ENCODE data around the gene TOR2A.
"Not testable (repeated sequence)": the region's sequence is repeated elsewhere in the genome, so short reads cannot be mapped to it uniquely, and the experiment has no call there.

The TOR2A gene

GRCh38 chr9:127761061-127761460 is 26.0 kb upstream of the TOR2A start:
- no peak for TF ChIP-seq CTCF (IDR thresholded peaks at IDR 0.05; ENCODE audit: low read depth, low read length, missing control alignments)
- no peak for DNase-seq (ENCODE audit: extremely low read depth, low read depth)
- no peak overlapping the region for H3K4me3 ChIP-seq (replicated peaks; ENCODE audit: low read depth, low read length)

DNA sequence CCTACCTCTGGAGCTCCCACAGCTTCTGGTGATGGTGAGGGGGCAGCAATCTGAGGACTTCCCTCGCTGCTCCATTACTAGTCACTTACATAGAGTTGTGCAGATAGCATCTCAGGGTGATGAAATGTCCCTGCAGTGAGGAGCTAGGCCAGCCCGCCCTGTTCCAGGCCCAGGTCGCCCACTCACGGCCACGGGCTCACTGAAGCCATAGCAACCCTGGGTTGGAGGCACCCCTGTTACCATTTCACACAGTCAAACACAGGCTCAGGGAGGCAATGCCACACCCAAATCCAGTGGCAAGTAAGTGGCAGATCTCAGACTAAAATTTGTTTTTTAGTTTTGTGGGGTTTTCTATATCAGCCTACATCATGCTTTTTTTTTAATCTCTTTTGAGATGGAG is 23.7 kb upstream of the TOR2A start:
- no peak overlapping the region for H3K4me3 ChIP-seq (replicated peaks; ENCODE audit: low read depth, low read length)
- no peak for DNase-seq (ENCODE audit: extremely low read depth, low read depth)
- no peak for TF ChIP-seq CTCF (IDR thresholded peaks at IDR 0.05; ENCODE audit: low read depth, low read length, missing control alignments)

DNA sequence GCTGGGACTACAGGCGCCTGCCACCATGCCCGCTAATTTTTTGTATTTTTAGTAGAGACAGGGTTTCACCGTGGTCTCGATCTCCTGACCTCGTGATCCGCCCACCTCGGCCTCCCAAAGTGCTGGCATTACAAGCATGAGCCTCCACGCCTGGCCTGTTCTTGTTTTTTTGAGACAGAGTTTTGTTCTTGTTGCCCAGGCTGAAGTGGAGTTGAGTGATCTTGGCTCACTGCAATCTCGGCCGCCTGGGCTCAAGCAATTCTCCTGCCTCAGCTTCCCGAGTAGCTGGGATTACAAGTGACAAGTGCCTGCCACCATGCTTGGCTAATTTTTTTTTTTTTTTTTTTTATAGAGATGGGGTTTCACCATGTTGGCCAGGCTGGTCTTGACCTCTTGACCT is 21.7 kb upstream of the TOR2A start:
- H3K4me3 ChIP-seq (replicated peaks; ENCODE audit: low read depth, low read length); DNase-seq (ENCODE audit: extremely low read depth, low read depth): not testable (repeated sequence)

DNA sequence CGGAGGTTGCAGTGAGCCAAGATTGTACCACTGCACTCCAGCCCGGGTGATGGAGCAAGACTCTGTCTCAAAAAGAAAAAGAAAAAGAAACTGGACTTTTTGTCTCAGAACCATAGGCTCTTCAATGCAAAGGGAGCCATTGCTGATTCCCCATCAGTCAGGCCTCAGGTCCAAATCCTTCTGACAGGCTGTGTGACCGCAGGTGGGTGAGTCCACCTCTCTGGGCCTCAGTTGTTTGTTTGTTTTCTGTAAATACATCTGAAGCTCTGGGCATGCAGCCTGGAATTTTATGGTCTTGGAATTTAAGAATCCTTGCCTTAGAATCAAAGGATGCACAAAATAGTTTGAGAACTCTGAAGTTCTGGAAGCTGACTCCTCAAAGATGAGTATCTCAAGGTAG is 21.1 kb upstream of the TOR2A start:
- TF ChIP-seq CTCF (IDR thresholded peaks at IDR 0.05; ENCODE audit: low read depth, low read length, missing control alignments): no peak
- DNase-seq (ENCODE audit: extremely low read depth, low read depth): no peak
- H3K4me3 ChIP-seq (replicated peaks; ENCODE audit: low read depth, low read length): no peak overlapping the region

GRCh38 chr9:127755061-127756060 is 20.3 kb upstream of the TOR2A start:
- no peak overlapping the region for H3K4me3 ChIP-seq (replicated peaks; ENCODE audit: low read depth, low read length)
- no peak for TF ChIP-seq CTCF (IDR thresholded peaks at IDR 0.05; ENCODE audit: low read depth, low read length, missing control alignments)
- no peak for DNase-seq (ENCODE audit: extremely low read depth, low read depth)

GRCh38 chr9:127754099-127755060 is 19.3 kb upstream of the TOR2A start:
- no peak for DNase-seq (ENCODE audit: extremely low read depth, low read depth)
- H3K4me3 ChIP-seq (replicated peaks; ENCODE audit: low read depth, low read length): no peak overlapping the region
- TF ChIP-seq CTCF (IDR thresholded peaks at IDR 0.05; ENCODE audit: low read depth, low read length, missing control alignments): no peak

GRCh38 chr9:127753622-127754021 is 18.5 kb upstream of the TOR2A start:
- TF ChIP-seq CTCF (IDR thresholded peaks at IDR 0.05; ENCODE audit: low read depth, low read length, missing control alignments): no peak
- no peak for DNase-seq (ENCODE audit: extremely low read depth, low read depth)
- H3K4me3 ChIP-seq (replicated peaks; ENCODE audit: low read depth, low read length): no peak overlapping the region

All from HFF-Myc (cell line).